Measurements from ENCODE around the gene TNFRSF25.
"Not testable (repeated sequence)": the region's sequence is repeated elsewhere in the genome, so short reads cannot be mapped to it uniquely, and the experiment has no call there.

TNFRSF25 gene

DNA sequence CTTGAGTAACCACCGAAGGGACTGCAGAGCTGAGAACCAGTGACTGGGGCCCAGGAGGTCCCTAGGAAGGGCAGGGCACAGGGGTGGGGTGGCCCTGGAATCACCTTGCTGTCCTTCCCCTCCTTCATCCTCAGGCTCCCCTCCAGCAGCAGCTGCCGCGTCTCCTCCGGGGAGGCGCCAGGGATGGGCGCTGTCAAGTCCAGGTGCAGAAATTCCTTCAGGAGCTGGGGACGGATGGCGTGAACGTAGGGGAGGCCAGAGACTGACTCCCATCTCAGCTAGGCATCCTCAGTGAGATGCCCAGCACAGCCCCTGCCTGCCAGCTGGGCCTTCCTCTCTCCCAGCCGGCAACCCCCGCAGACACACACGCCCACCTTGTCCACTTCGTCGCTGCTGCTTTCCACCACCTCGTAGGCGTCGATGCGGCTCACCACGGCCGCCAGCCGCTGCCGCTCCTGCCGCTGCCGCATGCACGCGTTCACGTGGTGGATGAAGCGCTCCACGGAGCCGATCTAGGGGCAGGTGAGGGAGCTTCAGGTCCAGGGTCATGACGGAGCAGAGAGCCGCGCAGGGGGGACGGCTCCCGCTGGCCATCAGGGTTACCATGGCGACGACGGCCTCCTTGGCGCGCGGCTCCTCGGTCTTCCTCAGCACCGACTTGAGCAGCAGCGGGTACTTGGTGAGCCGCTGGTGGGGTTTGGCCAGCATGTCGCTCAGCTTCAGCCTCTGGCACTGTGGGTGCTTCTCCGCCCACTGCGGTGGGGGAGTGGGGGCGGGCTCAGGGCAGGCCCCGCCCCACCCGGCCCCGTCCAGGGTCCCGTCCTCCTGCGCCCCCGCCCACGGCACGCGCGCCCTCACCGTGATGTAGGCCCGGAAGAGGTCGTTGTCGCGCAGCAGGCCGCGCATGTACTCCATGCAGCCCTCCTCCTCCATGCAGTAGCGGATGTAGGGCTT, 4.4 kb upstream of the TNFRSF25 start:
- FAIRE-seq = no peak

DNA sequence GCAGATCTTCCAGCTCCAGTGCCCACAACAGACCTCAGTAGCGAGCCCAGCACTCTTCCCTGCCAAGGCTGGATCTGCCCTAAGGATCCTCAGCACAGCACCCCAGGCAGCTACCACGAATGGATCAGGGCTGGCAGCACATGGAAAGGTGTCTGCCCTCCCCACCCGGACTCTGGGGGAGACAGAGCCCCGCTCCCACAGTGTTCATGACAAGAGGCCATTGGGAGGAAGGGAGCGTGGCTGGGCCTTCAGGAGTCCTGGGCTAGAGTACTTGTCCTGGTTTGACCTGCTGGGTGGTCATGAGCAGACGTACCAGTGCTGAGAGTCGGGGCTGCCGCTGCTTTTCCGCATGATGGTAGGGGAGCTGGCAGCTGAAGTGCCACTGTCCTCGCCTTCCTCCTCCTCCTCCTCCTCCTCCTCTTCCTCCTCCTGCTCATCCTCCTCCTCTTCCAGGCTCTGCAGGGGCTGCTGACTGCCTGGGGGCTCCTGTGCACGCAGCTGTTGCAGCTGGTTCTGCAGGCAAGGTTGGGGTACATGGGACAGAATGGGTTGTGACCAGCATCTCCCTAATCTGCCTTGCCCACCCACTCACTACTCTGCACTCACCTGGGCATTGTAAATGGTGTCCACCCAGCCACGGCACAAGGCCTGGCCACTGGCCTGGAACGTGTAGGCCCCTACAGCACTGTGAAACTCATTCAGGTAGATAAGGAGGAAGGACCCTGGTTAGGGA, 2.9 kb upstream of the TNFRSF25 start:
- no peak for DNase-seq (ENCODE audit: low spot score)
- no peak for FAIRE-seq

More for the DNA sequence above, 4.4 kb upstream of the TNFRSF25 start:
- no peak for DNase-seq (ENCODE audit: low spot score)

DNA sequence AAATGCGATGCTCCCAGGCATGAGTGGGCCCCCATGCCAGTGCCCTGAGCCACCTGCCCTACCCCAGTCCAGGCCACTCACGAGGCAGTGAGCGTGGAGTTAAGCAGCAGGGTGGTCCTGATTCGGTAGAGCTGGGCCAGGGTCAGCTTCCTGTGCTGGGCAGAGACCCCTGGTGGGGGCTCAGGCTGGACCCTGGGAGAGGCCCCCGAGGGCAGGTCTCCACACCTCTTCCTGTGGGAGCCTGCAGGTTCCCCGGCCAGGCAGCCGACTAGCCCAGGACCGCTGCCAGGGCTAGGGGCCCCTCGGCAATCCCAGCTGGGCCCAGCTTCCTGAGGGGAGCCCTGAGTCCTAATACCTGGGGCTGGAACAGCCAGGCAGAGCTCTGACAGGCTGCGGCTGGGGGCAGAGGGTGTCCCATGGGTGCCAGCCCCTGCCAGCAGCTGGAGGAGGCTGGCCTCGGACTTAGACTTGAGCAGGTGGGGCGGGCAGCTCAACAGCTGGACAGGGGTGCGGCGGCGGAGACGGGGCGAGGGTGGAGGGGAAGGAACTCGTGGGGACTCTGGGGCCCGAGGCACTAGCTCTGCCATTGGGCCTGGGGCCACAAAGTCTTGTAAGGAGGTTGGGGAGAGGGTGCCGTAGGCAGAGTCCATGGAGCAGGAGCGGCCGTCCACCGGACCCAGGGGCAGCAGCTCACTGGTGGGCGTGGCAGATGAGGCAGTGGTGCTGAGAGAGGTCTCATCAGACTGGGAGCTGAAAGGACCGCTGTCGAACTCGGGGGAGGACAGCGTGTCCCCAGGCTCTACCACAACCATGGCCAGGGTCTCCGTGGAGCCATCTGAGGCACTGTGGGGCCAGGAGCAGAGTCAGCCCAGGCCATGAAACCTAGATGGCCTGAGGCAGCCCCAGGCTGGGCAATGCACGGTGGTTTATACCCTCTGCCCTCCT, 2.0 kb upstream of the TNFRSF25 start:
- DNase-seq (ENCODE audit: low spot score) (no peak), FAIRE-seq (no peak)

DNA sequence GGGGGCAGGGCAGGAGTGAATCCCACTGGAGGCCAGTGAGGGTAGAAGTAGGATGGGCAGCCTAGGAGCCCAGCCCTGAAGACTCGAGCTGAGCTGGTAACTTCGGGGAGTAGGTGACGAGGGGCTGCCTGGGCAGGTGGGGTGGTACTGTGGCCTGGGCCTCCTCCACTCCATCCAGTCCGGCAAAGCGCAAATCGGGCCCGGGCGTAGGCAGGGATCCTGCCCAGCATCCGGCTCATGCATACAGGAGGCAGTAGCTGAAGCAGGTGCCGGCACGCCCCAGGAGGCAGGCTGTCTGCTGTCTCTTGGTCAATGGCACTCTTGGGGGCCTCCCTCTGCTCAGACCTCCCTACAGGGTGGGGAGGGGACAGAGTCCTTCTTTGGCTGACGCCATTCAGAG, 1.3 kb upstream of the TNFRSF25 start:
- FAIRE-seq (no peak), DNase-seq (ENCODE audit: low spot score) (no peak)

GRCh38 chr1:6466751-6467150, 778 bp upstream of the TNFRSF25 start:
- FAIRE-seq (no peak), DNase-seq (ENCODE audit: low spot score) (no peak)

DNA sequence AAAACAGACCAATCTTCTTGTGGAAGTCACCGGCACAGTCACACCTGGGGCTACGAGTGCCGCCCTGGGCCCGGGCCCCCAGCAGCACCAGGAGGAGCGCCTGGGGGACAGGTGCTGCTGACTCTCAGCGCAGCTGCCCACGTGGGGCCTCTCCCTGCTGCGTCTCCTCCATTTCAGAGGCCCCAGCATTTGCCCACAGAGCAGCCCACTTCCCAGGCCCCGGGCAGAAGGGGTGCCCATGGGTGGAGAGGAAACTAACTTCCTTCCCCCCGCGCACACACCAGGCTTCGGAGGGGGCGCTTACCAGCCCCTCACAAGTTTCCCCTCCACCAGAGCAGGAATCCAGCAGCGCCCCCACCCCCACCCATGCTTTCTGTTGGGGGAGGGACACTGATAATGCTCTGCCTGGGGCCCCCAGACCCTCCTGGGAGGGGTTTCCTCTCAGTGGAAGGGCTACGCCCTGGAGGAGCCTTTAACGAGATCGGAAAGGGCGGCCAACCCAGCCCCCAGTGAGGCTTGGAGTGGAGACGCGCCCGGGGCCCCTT, 440 bp downstream of the TNFRSF25 start:
- DNase-seq (ENCODE audit: low spot score) = no peak
- FAIRE-seq = no peak

DNA sequence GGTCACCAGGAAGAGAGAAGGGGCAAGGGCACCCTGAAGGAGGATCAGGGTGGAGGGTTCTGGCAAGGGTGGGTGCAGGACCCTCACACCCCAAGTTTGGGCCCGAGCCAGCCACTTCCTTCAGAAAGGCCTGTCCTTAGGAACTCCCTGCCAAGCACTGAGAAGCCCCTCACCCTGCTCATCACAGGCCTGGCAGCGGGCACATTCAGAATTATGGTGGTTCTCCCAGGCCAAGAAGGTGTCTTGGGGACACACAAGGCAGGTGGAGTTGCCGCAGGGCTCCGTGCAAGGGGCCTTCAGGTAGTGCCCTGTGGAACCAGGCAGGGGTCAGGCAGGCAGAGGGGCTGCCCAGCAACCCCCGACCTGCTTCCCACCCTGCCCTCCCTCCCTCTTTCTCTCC, 1.1 kb downstream of the TNFRSF25 start:
- FAIRE-seq (no peak), DNase-seq (ENCODE audit: low spot score) (no peak)

DNA sequence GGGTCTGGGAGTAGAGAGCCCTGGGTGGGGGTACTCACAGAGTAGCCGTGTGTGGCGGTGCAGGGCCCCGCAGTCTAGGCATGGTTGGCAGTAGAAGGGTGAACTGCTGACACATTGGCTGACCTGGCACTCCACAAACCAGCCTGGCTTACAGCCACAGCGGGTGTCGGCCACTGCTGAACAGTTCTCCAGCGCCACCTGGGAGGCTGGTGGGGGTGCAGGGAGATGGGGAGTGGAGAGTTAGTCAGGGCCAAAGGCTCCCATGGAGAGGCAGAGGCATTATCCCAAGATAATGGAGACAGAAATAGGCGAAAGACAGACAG, 1.5 kb downstream of the TNFRSF25 start:
- FAIRE-seq = no peak
- no peak for DNase-seq (ENCODE audit: low spot score)

DNA sequence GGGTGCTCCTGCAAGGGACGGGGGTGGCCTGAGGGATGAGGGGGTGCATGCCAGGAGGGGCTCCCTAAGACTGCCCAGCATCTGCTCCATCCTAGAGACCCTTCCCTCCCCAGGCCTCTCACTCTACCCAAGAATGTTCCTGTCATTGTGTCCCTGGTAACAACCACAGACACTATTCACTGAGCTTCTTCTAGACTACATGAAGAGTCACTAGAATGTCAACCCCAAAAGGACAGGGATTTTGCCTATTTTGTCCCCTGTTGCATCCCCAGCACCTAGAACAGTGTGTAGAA, 2.9 kb downstream of the TNFRSF25 start:
- no peak for DNase-seq (ENCODE audit: low spot score)
- FAIRE-seq = no peak

DNA sequence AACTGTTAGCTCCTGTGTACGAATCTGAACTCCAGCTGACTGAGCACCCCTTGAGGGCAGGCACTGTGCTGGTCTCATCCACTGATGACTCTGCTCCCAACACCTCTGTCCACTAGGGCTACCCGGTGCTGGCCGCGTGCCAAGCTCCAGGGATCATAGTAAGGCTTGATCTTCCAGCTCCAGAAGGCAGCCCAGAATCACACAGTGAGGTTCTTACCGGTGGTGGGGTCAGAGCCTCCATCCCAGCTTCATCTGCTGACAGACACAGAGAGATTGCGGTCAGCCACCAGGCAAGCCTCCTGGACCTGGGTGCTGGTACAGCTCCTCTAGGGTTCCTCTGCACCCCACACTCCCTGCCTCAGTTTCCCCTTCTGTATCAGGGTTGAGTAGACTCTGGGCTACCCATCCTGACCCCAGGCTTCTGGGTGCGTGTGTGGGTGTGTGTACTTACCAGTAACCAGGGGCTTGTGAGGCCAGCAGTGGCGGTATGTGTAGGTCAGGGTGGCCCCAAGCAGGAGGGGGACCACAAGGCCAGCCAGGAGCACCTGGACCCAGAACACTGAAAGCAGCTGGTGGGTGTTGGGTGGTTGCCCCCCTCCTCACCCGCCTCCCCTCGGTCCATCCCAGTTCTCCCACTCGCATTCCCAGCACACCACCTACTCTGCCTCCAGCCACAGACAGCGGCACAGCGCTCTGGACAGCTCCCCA, 3.4 kb downstream of the TNFRSF25 start:
- no peak for DNase-seq (ENCODE audit: low spot score)
- no peak for FAIRE-seq

DNA sequence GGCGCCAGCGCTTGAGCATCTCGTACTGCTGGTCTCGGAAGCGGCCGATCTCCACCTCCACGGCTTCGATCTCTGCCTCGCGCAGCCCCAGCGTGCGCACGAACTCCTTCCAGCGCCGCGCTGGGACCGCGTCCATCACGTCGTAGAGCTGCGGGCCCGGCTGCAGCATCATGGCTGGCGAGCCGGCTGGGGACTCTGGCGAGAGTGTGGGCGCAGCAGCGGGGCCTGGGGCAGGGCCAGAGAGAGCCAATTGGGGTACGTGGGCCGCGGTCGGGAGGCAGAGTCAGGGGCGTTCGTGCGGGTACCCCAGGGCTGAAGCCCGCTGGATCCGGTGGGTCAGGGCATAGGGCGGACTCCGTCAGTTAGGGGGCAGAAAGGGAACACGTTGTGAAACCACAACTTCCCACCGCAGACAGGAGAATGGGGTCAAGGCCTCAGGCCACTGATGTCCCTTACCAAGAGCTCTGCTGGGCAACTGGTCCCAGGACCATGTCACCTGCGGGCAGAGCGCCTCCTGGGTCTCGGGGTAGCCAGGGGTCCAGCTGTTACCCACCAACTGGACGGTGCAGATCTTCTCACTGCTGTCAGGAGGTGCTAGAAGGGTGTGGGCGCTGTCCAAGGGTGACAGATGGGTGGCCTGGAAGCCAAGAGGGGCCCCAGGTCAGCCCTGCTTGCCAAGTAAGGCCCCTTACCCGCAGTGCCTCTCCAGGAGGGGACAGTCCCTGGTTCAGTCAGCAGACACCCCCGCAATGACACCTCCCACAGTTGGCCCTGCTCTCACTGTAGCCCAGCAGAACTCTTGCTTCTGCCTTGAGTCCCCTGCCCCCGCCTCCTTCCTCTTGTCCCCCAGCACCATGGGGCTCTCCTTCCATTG, 4.2 kb downstream of the TNFRSF25 start:
- no peak for FAIRE-seq
- DNase-seq (ENCODE audit: low spot score) = no peak

DNA sequence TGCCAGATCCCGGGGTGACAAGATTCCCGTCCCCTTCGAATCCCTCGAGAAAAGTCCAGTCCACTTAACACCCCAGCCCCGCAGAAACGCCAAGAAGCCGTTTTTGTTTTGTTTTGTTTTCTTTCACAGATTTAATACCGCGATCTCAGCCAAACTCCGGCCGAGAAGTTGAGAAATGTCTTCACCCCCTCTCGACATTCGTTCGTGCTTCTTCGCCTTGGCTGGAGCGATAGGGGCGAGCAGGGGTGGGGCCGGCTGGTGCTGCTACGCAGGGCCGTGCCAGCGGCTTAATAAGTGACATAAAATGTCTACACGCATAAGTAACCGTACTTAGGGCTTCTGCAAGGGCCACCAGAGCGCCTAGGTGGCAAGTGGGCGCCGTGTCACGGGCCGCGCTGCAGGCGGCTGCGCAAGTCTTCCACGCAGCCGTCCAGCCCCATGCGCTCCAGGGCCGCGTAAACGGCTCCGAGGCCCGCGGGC, 4.9 kb downstream of the TNFRSF25 start:
- DNase-seq (ENCODE audit: low spot score) (no peak), FAIRE-seq (no peak)

DNA sequence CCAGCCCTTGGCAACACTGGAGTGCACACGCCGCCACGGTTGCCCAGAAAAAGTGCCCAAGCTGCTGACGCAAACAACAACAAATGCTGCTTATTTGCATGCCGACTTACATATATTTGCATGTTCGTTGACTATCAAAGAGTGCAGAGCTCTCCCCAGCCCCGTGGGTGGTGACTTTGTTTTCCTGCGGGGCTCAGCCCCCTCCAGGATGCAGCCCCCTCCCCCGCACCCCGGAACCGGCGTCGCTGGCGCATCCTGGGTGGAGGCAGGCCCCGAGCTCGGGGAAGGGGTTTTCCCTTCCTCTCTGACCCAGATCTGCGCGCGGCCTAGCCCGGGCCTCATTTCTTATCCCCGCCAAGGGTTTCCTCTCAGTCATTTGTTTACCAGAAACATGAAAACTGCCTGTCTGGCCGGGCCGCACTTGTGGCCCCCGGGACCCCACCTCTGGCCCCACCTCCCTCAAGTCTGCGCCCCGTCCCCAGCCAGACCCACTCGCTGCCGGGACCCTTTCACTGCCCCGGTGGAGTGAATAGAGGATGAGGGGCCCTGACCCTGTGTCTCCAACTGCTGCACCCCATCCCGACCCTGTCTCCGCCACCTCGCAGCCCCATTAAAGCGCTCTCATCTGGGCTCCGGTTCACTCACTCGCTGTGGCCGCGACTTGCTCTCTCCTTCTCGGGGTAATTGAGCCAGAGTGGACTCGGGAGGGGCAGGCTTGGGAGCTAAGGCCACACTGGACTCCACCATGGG, 5.5 kb downstream of the TNFRSF25 start:
- DNase-seq (ENCODE audit: low spot score) (no peak), FAIRE-seq (no peak)

- DNase-seq (ENCODE audit: low spot score) = no peak
- FAIRE-seq = no peak
Measured at GRCh38 chr1:6459850-6460265, 6.1 kb downstream of the TNFRSF25 start.

- FAIRE-seq (no peak), DNase-seq (ENCODE audit: low spot score) (no peak)
Measured at GRCh38 chr1:6456800-6457466, 9.0 kb downstream of the TNFRSF25 start.

GRCh38 chr1:6455752-6456520, 10.0 kb downstream of the TNFRSF25 start:
- FAIRE-seq; DNase-seq (ENCODE audit: low spot score): not testable (repeated sequence)

DNA sequence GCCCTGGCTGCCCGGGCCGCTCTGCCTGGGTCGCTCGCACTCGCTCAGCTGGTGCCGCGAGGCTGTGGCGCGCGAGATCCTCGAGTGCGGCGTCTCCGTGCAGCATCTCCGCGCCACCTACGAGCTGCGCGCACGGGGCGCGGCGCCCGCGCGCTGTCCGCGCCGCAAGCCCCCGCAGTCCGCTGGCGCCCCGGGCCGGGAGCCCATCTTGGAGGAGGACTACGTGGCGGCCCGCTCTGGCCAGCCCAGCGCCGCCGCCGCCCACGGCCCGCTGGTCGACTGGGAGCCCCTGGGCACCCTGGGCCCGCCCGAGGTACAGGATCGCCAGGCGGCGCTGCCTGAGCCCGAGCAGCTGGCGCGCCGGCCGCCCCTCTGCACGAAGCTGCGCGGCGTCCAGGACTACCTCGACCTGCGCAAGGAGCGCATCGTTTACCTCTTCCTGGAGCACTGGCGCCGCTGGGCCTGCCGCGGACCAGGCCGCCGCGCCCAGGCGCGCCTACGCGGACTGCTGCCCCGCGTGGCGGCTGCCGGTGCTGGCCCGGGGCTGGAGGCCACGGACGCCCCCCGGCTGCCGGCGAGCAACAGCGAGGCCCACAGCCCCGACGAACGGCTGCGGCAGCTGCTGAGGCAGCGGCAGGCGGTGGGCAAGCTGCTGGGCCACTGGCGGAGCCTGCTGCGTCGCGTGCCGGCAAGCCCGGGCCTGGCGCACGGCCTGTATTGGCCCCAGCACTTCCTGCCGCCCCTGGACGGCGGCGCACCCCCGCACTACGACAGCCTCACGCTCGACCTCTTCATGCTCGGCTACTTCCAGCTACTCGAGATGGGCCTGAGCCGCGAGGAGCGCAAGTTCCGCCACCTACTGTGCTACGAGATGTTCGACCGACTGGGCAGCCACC, 10.9 kb downstream of the TNFRSF25 start:
- DNase-seq (ENCODE audit: low spot score) (no peak), FAIRE-seq (no peak)

Data from urothelium cell line (cell line).